Immature natural killer cell (primary cell): Measurements from ENCODE around the gene HSPB8. TPM values are rescaled to one million over a fixed set of nuclear protein-coding genes. Genes with fewer than 3 reads are reported as not detected.

Experiments
- DNase-seq, 3 donors: peaks; one replicate each; pipeline ENCODE4 v3.0.0; 2022; ENCODE audit warnings: mixed read lengths in 1 of 3
- H3K27ac Mint-ChIP-seq, 6 donors: one replicate each; pipeline ENCODE4 v1.8.0; 2020; ENCODE audit warnings: mixed read lengths in 6 of 6, mild to moderate bottlenecking in 5 of 6, inconsistent platforms in 4 of 6, moderate library complexity in 3 of 6
- H3K27me3 Mint-ChIP-seq, 3 donors: one replicate each; pipeline ENCODE4 v1.8.0; 2020 to 2021; ENCODE audit warnings: low read depth in 3 of 3, mild to moderate bottlenecking in 3 of 3, mixed read lengths in 3 of 3, moderate library complexity in 3 of 3, inconsistent platforms in 1 of 3
- H3K36me3 Mint-ChIP-seq, 3 donors: one replicate each; pipeline ENCODE4 v1.8.0; 2020; ENCODE audit warnings: mixed read lengths in 3 of 3, inconsistent platforms in 2 of 3, mild to moderate bottlenecking in 2 of 3
- H3K4me1 Mint-ChIP-seq, 2 donors: one replicate each; pipeline ENCODE4 v1.8.0; 2020; ENCODE audit warnings: inconsistent platforms in 2 of 2, mild to moderate bottlenecking in 2 of 2, mixed read lengths in 2 of 2, moderate library complexity in 1 of 2
- H3K4me3 Mint-ChIP-seq, 5 donors: one replicate each; pipeline ENCODE4 v1.8.0; 2020; ENCODE audit warnings: mild to moderate bottlenecking in 5 of 5, mixed read lengths in 5 of 5, inconsistent platforms in 3 of 5, moderate library complexity in 3 of 5
- H3K9me3 Mint-ChIP-seq, 6 donors: one replicate each; pipeline ENCODE4 v1.8.0; 2020; ENCODE audit warnings: mild to moderate bottlenecking in 6 of 6, mixed read lengths in 6 of 6, inconsistent platforms in 4 of 6, moderate library complexity in 3 of 6
- polyA plus RNA-seq, 3 donors: library from polyadenylated mRNA; unstranded; fragments of 300-500 nt; fragmentation: Illumina TruSeq; gene quantifications; one replicate each; pipeline ENCODE4 v1.2.3, GENCODE V29; 2021

Gene HSPB8
- polyA plus RNA-seq, 3 donors from 2014 or later: not detected

GRCh38 chr12:119177724-119178380, 879 bp upstream of the HSPB8 start:
- Mint-ChIP-seq H3K27ac (no peak overlapping the region), H3K36me3 (no peaks in the 10 kb centered on the region), H3K4me1 (no peaks in the 10 kb centered on the region), H3K27me3 (peaks cover 0 to 1% (median 0%) of the 10 kb centered on the region in 3 donors), H3K4me3 (no peak overlapping the region), H3K9me3 (peaks cover 0 to 1% (median 0%) of the 10 kb centered on the region in 6 donors)
- no peak for DNase-seq

GRCh38 chr12:119179335-119180021, 747 bp downstream of the HSPB8 start:
- Mint-ChIP-seq H3K27ac (no peak overlapping the region), H3K27me3 (peaks cover 0 to 1% (median 0%) of the 10 kb centered on the region in 3 donors), H3K4me3 (no peak overlapping the region), H3K36me3 (no peaks in the 10 kb centered on the region), H3K9me3 (peaks cover 0 to 1% (median 0%) of the 10 kb centered on the region in 6 donors), H3K4me1 (no peaks in the 10 kb centered on the region)
- DNase-seq: no peak

- Mint-ChIP-seq H3K27ac (no peak overlapping the region), H3K9me3 (peaks cover 0 to 1% (median 0%) of the 10 kb centered on the region in 6 donors), H3K27me3 (peaks cover 0 to 1% (median 0%) of the 10 kb centered on the region in 3 donors), H3K4me1 (no peaks in the 10 kb centered on the region), H3K36me3 (no peaks in the 10 kb centered on the region), H3K4me3 (no peak overlapping the region)
- DNase-seq: no peak
Measured at GRCh38 chr12:119180380-119181040, 1.8 kb downstream of the HSPB8 start.

GRCh38 chr12:119181202-119181601, 2.5 kb downstream of the HSPB8 start:
- Mint-ChIP-seq H3K4me1 (no peaks in the 10 kb centered on the region), H3K36me3 (no peaks in the 10 kb centered on the region), H3K27me3 (peaks cover 0 to under 1% (median 0%) of the 10 kb centered on the region in 3 donors), H3K27ac (no peak overlapping the region), H3K4me3 (no peak overlapping the region), H3K9me3 (peaks cover 0 to 1% (median 0%) of the 10 kb centered on the region in 6 donors)
- no peak for DNase-seq

- Mint-ChIP-seq H3K27me3 (no peaks in the 10 kb centered on the region), H3K9me3 (peaks cover 0 to 1% (median 0%) of the 10 kb centered on the region in 6 donors), H3K4me1 (no peaks in the 10 kb centered on the region), H3K4me3 (no peak overlapping the region), H3K36me3 (no peaks in the 10 kb centered on the region), H3K27ac (no peak overlapping the region)
- DNase-seq: no peak
Measured at GRCh38 chr12:119181944-119182343, 3.2 kb downstream of the HSPB8 start.

- no peak for DNase-seq
- H3K36me3 Mint-ChIP-seq: no peaks in the 10 kb centered on the region
- H3K4me1 Mint-ChIP-seq: no peaks in the 10 kb centered on the region
- no peak overlapping the region for H3K27ac Mint-ChIP-seq
- H3K27me3 Mint-ChIP-seq: no peaks in the 10 kb centered on the region
- no peak overlapping the region for H3K4me3 Mint-ChIP-seq
- peaks cover 0 to 1% (median 0%) of the 10 kb centered on the region in 6 donors for H3K9me3 Mint-ChIP-seq
Measured at GRCh38 chr12:119182701-119183493, 4.2 kb downstream of the HSPB8 start.

GRCh38 chr12:119183942-119184695, 5.4 kb downstream of the HSPB8 start:
- no peak overlapping the region for H3K27ac Mint-ChIP-seq
- peaks cover 0 to 1% (median 0%) of the 10 kb centered on the region in 6 donors for H3K9me3 Mint-ChIP-seq
- H3K27me3 Mint-ChIP-seq: peaks cover 0 to 3% (median 0%) of the 10 kb centered on the region in 3 donors

GRCh38 chr12:119195256-119195655, 16.5 kb downstream of the HSPB8 start:
- Mint-ChIP-seq H3K27me3 (peaks cover 0 to 3% (median 3%) of the 10 kb centered on the region in 3 donors), H3K4me3 (no peak overlapping the region), H3K4me1 (no peaks in the 10 kb centered on the region), H3K36me3 (no peaks in the 10 kb centered on the region), H3K27ac (no peak overlapping the region), H3K9me3 (peaks cover 0 to 2% (median 0%) of the 10 kb centered on the region in 6 donors)
- no peak for DNase-seq

More at GRCh38 chr12:119183942-119184695, 5.4 kb downstream of the HSPB8 start:
- H3K4me1 Mint-ChIP-seq: no peaks in the 10 kb centered on the region
- no peak for DNase-seq
- H3K36me3 Mint-ChIP-seq: no peaks in the 10 kb centered on the region
- H3K4me3 Mint-ChIP-seq: no peak overlapping the region

- H3K27me3 Mint-ChIP-seq: peaks cover 0 to 5% (median 5%) of the 10 kb centered on the region in 3 donors
- peaks cover 0 to 2% (median 0%) of the 10 kb centered on the region in 6 donors for H3K9me3 Mint-ChIP-seq
- H3K4me1 Mint-ChIP-seq: no peaks in the 10 kb centered on the region
- H3K4me3 Mint-ChIP-seq: no peak overlapping the region
- H3K27ac Mint-ChIP-seq: no peak overlapping the region
- H3K36me3 Mint-ChIP-seq: no peaks in the 10 kb centered on the region
- DNase-seq: no peak
Measured at GRCh38 chr12:119198440-119198839, 19.7 kb downstream of the HSPB8 start.

- no peak for DNase-seq
- H3K4me1 Mint-ChIP-seq: no peaks in the 10 kb centered on the region
- H3K9me3 Mint-ChIP-seq: peaks cover 0 to 2% (median 0%) of the 10 kb centered on the region in 6 donors
- no peak overlapping the region for H3K27ac Mint-ChIP-seq
- no peak overlapping the region for H3K4me3 Mint-ChIP-seq
- H3K27me3 Mint-ChIP-seq: peaks cover 0 to 5% (median 2%) of the 10 kb centered on the region in 3 donors
- no peaks in the 10 kb centered on the region for H3K36me3 Mint-ChIP-seq
Measured at GRCh38 chr12:119200601-119201000, 21.9 kb downstream of the HSPB8 start.

GRCh38 chr12:119201789-119202543, 23.2 kb downstream of the HSPB8 start:
- Mint-ChIP-seq H3K27ac (no peak overlapping the region), H3K9me3 (peaks cover 0 to 2% (median 0%) of the 10 kb centered on the region in 6 donors), H3K27me3 (peaks cover 0 to 7% (median 2%) of the 10 kb centered on the region in 3 donors), H3K36me3 (no peaks in the 10 kb centered on the region), H3K4me3 (no peak overlapping the region), H3K4me1 (no peaks in the 10 kb centered on the region)
- DNase-seq: no peak

- Mint-ChIP-seq H3K9me3 (peaks cover 0 to 2% (median 0%) of the 10 kb centered on the region in 6 donors), H3K4me1 (no peaks in the 10 kb centered on the region), H3K27me3 (peaks cover 2 to 7% (median 2%) of the 10 kb centered on the region in 3 donors), H3K27ac (no peak overlapping the region), H3K4me3 (no peak overlapping the region), H3K36me3 (no peaks in the 10 kb centered on the region)
- DNase-seq: no peak
Measured at GRCh38 chr12:119202544-119202943, 23.8 kb downstream of the HSPB8 start.
